PFSK-1 (cell line): ENCODE measurements around the gene SLC5A5.

ENCODE experiments used
- FOXP2 ChIP-seq: optimal IDR thresholded peaks from 2 replicates; pipeline ENCODE3; 2011; ENCODE audit warnings: borderline replicate concordance, control low read depth, inconsistent platforms; ENCODE audit not compliant: insufficient read depth; ENCODE audit errors: extremely low read length, extremely low read depth
- POLR2AphosphoS5 ChIP-seq: IDR thresholded peaks from 2 replicates; pipeline ENCODE4 v1.6.1; 2012; ENCODE audit warnings: low read depth, mild to moderate bottlenecking, control low read depth, low read length, moderate library complexity
- SIN3A ChIP-seq: IDR thresholded peaks from 2 replicates; pipeline ENCODE4 v1.6.1; 2012; ENCODE audit warnings: mild to moderate bottlenecking, low read length, moderate library complexity, borderline replicate concordance; ENCODE audit not compliant: insufficient read depth
- TAF1 ChIP-seq: IDR thresholded peaks from 2 replicates; pipeline ENCODE4 v1.6.1; 2012; ENCODE audit warnings: low read length, control low read depth, borderline replicate concordance; ENCODE audit not compliant: insufficient read depth
- TF ChIP-seq, protein P1 (sequence below), 2 experiments: IDR thresholded peaks; 2 replicates each; pipeline versions ENCODE4 v1.6.1 to v1.8.0; 2011 to 2012; ENCODE audit warnings: low read depth in 2 of 2, low read length in 2 of 2, control low read depth in 1 of 2, inconsistent platforms in 1 of 2, mild to moderate bottlenecking in 1 of 2, moderate library complexity in 1 of 2; ENCODE audit not compliant: insufficient read depth in 1 of 2

SLC5A5 gene

DNA sequence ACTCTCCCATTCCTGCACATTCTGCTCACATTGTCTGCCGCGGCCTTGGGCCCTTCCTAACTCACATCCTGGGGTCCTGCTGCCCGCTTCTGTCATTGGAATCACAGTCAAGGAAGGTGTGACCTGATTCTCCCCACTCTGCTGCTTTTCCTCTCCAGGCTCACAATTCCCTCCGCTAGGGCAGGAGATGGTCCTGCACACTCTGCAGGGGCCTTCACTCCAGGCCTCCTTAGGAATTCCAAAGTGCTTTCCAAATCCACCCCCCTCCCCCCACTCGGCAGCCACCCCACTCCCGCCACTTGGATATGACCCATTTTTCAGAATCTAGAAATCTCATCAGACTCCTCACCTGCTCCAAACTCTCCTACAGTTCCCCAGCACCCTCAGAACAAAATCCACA lies 3.1 kb upstream of the SLC5A5 start:
- TF ChIP-seq POLR2AphosphoS5 (no peak), SIN3A (no peak), FOXP2 (no peak), TAF1 (no peak)
- TF ChIP-seq, protein P1, sequence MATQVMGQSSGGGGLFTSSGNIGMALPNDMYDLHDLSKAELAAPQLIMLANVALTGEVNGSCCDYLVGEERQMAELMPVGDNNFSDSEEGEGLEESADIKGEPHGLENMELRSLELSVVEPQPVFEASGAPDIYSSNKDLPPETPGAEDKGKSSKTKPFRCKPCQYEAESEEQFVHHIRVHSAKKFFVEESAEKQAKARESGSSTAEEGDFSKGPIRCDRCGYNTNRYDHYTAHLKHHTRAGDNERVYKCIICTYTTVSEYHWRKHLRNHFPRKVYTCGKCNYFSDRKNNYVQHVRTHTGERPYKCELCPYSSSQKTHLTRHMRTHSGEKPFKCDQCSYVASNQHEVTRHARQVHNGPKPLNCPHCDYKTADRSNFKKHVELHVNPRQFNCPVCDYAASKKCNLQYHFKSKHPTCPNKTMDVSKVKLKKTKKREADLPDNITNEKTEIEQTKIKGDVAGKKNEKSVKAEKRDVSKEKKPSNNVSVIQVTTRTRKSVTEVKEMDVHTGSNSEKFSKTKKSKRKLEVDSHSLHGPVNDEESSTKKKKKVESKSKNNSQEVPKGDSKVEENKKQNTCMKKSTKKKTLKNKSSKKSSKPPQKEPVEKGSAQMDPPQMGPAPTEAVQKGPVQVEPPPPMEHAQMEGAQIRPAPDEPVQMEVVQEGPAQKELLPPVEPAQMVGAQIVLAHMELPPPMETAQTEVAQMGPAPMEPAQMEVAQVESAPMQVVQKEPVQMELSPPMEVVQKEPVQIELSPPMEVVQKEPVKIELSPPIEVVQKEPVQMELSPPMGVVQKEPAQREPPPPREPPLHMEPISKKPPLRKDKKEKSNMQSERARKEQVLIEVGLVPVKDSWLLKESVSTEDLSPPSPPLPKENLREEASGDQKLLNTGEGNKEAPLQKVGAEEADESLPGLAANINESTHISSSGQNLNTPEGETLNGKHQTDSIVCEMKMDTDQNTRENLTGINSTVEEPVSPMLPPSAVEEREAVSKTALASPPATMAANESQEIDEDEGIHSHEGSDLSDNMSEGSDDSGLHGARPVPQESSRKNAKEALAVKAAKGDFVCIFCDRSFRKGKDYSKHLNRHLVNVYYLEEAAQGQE (IDR thresholded peaks at IDR 0.05; ENCODE audit: insufficient read depth in 1 of 2, low read depth in 2 of 2, low read length in 2 of 2), result no peak

DNA sequence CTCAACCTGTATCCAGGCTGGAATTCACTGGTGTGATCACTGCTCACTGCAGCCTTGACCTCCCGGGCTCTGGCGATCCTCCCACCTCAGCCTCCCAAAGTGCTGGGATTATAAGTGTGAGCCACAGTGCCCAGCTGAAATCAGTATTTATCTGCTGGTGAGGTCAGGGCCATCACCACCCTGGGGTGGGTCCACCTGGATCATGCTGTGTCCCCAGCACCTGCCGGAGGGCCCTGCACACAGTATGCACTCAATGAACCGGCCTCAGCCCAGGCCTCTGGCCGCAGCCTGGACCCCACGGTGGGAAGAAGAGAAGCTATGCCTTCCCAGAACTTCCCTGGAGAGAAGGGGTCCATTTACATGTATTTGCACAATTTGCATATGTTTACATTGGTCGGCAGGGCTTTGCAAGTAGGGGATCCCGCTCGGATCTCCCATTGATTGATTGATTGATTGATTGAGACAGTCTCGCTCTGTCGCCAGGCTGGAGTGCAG lies 2.6 kb upstream of the SLC5A5 start:
- TF ChIP-seq TAF1, result no peak
- TF ChIP-seq SIN3A, result no peak
- no peak for TF ChIP-seq POLR2AphosphoS5
- TF ChIP-seq, protein P1 (IDR thresholded peaks at IDR 0.05; ENCODE audit: insufficient read depth in 1 of 2, low read depth in 2 of 2, low read length in 2 of 2), result no peak
- TF ChIP-seq FOXP2, result no peak

DNA sequence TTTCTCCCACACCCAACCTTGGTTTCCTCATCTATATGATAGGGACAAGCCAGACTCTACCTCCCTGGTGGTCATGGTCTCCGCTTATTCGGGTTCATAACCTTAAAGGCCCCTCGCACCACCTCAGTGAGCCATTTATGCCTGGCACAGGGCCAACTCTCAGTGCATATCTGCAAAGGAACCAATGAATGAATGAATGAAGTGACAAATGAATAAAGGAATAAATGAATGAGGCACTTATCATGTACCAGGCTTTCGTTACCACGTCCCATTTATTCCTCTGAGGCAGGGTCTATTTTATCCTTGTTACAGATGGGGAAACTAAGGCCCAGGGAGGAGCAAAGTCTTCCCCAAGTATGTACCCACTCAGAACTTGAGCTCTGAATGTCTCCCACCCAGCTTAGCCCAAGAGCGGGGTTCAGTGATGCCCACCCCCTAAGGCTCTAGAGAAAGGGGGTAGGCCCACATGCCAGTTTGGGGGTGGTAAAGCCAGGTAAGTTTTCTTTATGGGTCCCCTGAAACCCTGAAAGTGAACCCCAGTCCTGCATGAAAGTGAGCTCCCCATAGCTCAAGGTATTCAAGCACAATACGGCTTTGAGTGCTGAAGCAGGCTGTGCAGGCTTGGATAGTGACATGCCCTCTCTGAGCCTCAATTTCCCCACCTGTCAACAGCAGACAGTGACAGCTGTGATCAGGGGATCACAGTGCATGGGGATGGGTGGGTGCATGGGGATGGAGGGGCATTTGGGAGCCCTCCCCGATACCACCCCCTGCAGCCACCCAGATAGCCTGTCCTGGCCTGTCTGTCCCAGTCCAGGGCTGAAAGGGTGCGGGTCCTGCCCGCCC lies 490 bp upstream of the SLC5A5 start:
- TF ChIP-seq, protein P1 (IDR thresholded peaks at IDR 0.05; ENCODE audit: insufficient read depth in 1 of 2, low read depth in 2 of 2, low read length in 2 of 2), result no peak
- TF ChIP-seq SIN3A (no peak), FOXP2 (no peak), TAF1 (no peak), POLR2AphosphoS5 (no peak)

DNA sequence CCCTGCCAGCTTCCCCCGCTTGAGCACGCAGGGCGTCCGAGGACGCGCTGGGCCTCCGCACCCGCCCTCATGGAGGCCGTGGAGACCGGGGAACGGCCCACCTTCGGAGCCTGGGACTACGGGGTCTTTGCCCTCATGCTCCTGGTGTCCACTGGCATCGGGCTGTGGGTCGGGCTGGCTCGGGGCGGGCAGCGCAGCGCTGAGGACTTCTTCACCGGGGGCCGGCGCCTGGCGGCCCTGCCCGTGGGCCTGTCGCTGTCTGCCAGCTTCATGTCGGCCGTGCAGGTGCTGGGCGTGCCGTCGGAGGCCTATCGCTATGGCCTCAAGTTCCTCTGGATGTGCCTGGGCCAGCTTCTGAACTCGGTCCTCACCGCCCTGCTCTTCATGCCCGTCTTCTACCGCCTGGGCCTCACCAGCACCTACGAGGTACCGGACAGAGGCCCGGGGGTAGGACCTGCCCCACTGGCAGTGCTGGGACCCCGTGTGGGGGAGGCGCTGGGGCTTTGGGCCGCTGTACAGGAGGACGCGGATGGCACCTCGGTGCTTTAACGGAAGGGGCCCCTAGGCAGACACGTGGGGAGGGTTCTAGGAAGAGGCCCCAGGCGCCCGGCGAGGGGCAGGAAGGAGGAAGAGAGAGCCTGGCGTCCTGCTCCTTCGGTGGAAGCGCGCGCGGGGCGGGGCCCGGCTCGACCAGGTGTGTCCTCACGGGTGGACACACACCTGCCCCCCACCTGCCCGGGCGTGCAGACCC lies 681 bp downstream of the SLC5A5 start:
- TF ChIP-seq, protein P1 (IDR thresholded peaks at IDR 0.05; ENCODE audit: insufficient read depth in 1 of 2, low read depth in 2 of 2, low read length in 2 of 2), result no peak
- TF ChIP-seq POLR2AphosphoS5 (no peak), FOXP2 (no peak), TAF1 (no peak), SIN3A (no peak)
